Tongue (tissue), 2 donors: ENCODE results near the gene RTL10. TPM values are rescaled to one million over a fixed set of nuclear protein-coding genes. Genes with fewer than 3 reads are reported as not detected.

Experiments
- DNase-seq: peaks from one replicate; pipeline ENCODE4 v3.0.0-alpha.2; 2015
- total RNA-seq: library from RNA; depleted of rRNA; stranded (reverse); fragments of >200 nt; gene quantifications from one replicate; pipeline ENCODE4 v1.2.3, GENCODE V29; 2014

The RTL10 gene, protein sequence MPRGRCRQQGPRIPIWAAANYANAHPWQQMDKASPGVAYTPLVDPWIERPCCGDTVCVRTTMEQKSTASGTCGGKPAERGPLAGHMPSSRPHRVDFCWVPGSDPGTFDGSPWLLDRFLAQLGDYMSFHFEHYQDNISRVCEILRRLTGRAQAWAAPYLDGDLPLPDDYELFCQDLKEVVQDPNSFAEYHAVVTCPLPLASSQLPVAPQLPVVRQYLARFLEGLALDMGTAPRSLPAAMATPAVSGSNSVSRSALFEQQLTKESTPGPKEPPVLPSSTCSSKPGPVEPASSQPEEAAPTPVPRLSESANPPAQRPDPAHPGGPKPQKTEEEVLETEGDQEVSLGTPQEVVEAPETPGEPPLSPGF
- 16.2 TPM for total RNA-seq

DNA sequence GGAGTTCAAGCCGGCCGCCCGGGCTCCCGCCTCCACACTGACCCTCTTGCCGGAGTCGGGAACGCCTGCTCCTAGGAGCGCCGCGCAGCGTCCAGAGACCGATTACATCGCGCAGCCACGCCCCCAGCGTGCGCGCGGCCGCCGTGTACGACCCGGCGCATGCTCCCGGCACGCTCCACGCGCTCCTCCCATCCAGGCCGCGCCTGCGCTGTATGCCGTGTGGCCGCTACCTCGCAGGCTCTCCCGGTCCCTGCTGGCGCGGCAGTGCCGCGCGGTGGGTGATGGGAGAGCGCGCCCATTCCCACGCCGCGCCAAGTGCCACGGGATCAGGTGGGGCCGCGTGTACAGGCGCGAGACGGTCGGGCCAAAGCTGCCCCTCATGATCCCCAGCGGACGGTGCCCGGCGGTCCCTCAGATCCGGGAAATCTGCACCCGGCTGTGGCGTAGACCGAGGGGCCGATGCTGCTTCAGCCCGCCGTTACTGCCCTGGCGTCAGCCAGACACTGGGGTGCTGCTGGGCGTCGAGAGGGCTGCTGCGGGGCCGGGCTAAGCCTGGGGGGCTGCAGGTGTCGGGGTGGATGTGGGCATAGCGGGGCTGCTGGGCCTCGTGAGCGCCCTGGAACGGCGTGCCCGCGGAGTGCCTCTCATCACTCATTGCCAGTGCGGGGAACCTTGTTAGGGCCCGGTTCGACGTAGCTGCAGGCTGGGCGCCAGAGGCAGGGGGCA, at the start of gene RTL10, which contains the start of gene GNB1L:
TSS of gene RTL10 (minus strand) at position 97 of the 726 bp plus-strand sequence. CDS start 2,613 bp downstream, outside the sequence.
TSS of gene GNB1L (minus strand) at position 97 of the 726 bp plus-strand sequence. CDS start 33,519 bp downstream, outside the sequence.
- DNase-seq = peak; percentile 99

DNA sequence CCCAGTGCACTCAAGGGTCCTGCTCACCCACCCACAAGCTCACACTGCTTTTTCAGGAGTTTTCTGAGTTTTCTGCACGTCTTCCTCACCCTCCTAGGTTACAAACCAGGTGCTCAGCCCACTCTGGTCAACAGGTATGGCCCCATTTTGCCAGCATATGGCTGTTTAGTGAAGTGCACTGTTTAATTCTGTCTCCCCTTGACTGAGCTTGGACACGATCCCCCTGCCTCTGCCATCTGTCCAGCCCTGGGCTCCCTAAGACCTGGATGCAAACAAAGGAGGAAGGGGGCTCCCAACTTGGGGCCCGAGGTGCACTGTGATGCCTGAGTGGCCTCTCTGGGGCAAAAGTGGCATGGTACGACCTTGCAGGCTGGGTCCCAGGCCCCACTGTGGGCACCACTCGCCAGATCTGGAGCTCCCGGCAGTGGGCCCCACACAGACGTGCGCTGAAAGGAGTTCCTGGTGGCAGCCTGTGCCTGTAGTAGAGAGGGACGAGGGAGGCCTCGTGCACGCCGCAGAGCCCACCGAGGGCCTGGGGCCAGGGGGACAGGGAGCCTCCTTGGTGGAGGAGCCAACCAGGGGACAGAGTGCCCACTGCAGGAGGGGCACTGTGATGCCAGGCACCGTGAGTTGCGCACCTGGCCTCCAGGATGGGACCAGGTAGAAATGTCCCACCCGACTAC, 49.6 kb upstream of the RTL10 start:
- DNase-seq = no peak

DNA sequence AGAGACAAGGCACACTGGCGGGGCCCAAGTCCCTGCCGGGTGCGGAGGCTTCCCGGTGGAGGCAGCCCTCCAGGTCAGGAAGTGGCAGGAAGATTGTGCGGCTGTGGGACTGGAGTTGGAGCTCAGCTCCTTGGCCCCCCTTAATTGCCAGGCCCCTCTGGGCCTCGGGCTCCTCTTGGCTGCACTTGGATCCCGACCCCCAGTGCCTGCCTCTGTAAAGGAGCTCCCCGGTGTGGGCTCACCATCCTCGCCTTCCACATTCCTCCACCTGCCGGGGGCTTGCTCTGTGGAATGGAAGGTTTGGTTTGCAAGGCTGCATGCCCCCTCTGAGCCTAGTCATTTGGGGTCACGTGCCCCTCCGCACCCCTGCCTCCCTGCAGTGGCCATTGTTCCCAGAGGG, 48.8 kb upstream of the RTL10 start:
- DNase-seq = no peak

DNA sequence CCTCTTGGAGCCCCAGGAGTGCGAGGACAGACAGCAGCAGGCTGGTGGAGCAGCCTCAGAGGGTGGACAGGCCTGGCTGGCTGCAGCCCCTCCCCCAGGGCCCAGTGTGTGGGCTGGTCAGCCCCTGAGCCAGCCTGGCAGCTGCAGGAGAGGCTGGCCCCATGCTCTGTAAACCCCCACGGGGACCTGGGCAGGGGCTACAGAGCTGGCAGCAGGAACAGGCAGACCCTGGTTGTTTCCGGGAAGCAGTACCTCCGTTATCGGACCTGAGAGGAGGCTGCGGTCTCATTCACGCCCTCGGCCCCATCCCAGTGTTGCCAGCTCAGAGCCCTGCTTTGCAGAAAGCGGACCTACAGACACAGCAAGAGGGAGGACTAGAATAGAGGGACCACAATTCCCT, 48.4 kb upstream of the RTL10 start:
- DNase-seq = peak; percentile 75

DNA sequence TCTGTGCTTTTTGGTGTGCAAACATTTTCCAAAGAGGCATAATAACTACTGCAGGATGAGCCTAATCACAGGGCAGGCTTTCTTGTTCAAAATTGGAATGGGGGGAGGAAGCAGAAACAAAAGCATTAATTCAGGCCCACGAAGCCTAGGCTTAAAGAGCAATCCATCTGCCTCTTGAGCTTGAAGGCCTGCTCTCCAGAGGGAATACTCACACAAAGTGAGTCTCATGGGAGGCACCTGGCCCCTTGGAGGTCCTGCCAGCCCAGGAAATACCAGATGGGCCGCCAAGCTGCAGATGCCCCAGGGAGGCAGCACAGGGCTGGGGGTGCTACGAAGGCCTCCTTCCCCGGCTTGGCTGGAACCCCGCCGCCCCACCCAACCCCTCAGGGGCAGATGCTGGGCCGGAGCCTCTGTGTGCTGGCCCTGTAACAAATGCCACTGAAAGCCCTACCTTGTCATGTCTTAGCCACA, 47.6 kb upstream of the RTL10 start:
- DNase-seq = no peak

DNA sequence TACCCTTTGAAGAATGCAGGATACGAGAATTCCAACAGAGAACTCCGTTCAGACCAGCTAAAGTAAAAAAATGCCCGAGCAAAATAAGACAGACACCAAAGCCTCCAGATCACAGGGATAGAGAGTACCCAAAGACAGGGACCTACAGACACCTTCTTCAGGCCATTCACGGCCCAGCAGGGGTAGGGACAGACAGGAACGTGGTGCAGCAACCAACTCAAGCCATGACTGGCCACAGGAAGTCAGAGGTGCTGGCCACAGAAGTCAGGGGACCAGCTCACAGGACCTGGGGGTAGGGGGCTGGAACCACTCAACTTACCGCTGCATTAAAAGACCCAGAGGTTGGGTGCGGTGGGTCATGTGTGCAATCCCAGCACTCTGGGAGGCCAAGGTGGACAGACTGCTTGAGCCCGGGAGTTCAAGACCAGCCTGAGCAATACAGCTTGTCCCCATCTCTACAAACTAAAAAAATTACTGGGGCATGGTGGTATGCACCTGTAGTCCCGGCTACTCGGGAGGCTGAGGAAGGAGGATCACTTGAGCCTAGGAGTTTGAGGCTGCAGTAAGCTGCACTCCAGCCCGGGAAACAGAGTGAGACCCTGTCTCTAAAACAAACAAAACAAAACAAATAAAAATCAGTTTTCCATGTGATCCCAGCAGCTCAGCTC, 47.0 kb upstream of the RTL10 start:
- no peak for DNase-seq

DNA sequence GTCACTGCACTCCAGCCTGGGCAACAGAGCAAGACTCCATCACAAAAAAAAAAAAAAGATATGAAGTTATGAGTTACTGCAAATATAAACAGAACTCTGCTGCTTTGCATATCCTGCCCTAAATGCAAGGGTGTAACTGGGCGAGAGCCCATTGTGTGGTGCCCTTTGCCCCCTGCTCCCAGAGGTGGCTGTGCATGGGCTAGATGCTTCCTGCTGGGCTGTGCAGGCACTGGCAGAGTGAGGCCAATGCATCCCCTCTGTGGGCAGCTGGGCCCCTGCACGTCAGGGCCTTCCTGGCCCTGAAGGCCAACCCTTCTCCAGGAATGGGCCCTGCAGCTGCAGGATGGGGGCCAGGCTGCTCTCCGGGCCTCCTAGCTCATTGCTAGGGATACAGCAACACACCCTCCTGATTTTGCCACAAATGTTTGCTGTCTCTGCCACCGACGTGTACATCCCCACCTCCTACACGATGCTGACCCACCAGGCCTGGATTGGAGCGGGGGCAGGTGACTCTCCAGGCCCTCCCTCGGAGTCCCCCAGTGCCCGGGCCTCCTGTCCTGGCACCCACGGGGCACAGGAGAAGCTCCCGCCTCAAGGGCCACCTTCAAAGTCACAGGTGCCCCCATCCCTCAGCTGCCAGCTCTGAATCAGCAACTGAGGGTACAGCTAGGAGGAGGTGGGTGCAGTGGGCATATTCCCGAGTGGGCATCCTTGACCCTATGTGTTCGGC, 46.2 kb upstream of the RTL10 start:
- no peak for DNase-seq

DNA sequence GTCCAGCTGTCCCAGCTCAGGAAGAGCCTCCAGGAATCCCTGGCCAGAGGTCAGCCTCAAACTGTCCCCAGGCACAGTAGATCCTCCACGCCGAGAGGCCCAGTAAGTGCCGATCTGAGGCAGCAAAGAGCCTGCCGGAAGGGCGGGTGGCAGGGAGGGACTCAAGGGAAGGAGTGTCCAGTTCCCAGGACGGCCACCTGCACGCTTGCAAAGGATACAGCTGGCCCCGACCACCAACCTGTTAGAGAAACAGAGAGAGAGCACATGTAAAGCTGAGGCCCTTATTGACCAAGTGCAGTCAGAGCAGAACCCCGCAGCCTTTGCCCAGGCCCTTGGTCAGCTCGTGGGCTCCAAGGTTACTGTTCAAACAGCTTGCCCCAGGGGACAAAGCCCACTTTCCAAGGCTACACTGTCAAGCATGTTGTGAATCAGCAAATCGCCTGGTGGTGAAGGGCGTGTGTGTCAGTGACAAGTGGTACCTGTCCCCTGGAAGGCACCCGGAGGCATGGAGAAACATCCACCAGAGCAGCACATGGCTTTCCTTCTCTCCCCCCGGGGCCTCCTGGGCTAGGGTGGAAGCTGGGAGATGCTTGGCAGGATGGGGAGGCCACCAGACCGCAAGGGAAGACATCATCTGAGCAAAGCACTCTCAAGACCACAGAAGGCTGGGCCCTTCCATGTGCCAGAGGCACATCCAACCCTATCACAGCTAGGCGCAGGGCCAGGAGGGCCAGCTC, 44.3 kb upstream of the RTL10 start:
- no peak for DNase-seq

DNA sequence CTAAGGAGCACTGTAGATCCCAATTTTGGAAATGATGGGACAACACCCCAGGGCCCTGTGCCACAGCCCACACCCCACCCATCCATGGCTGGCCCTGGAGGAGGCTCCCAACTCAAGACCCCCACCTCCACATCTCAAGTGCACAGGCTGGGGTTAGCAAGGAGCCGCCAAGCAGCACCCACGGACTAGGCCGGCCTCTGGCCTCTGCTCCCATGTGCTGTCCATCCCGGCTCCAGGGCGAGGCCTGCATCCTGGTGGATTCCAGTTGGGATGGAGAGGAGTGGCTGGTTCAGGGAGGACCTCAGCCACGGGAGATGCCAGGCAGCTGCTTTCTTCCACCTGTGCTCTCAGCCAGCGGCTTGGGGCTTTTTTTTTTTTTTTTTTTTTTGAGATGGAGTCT, 43.5 kb upstream of the RTL10 start:
- no peak for DNase-seq

DNA sequence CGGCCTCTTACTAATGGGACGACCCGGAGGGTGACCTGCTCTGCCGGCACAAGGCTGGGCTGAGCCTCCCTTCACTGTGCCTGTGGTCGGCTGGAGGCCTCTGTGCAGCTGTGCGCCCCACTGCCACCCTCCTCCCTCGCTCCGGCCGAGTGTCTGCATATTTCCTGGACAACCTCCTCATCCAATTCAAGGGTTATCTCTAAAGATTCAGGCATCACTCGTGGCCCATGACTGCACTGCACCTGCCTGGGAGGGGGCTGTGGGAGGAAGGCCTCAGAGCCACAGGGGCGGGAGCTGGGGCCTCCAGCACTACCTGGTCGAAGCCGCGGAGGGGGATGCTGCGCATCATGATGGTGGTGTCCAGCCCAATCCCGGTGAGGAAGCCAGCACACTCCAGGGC, 43.1 kb upstream of the RTL10 start:
- no peak for DNase-seq

DNA sequence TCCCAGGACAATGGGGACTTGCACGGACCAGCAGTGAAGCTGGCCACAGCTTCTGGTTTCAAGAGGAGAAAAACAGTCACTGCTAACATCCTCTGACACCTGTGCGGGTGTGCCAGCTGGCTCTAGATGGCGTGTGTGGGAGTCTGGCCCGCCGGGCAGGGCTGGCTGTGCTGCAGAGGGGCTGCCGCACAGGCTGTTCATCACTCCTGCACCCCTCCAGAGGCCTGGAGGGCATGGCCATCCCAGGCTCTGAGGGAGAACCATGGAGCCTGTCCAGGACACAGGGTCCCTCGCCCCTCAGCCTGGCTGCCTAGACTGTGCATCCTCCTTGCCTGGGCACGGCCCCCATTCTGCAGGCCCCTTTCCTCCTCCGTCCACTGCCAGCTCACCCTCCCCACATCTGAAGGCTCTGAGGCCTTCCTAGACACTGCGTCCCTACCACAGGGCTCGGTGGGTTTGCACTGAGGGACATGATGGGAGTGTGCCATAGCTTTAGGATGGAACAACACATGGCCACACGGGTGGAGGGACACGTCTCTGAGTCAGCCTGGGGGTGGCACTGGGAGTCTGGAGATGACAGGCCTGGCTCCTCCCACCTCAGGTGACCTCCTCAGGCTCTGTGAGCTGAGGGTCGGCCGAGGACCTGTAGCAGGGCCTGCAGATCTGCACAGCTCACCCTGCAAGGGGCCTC, 42.1 kb upstream of the RTL10 start:
- no peak for DNase-seq

DNA sequence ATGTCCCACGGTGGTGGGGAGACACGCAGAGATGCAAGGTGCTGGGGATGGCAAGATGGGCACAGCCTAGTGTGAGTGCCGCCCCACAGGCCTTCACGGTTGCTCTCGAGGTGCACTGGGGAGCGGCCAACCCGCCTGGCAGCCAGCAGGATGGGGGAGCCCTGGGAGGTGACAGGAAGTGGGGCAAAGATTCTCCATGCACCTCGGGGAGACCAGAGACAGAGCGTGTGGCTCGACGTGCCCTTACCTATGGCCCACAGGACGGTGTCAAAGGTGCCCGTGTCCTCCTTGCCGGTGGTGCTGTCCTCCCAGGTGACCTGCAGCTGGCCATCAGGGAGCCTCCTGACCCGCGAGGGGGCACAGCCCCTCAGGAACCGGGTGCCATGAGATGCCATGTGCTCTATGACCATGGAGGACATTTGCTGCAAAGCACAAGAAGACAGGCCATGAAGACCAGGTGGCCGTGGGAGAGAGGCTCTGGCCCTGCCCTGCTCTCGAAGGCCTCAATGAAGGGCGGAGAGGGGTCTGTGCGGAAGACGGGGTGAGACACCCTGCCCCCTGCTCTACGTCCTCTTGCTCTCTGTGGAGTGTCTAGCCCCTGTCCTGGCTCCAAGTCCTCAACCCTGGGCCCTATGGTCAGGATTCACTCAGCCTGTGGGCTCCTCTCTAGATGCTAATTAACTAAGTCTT, 40.6 kb upstream of the RTL10 start:
- DNase-seq = no peak

DNA sequence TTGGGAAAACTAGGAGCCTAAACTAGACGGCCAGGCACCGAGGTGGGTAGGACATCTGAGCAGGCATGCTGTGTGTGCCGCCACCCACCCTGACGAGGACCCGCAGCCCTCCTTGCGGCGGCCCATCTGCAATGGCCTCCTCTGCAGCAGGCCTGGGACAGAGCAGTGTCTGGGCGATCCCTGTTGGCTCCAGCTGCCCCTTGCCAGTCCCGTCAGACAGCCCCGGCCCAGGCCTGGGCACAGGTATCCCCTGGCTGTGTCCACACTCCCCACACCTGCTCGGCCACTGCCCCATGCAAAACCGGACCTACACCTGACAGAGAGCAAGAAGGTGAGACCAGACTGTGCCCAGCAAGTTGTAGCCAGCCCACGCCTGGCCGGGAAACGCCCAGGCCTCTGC, 38.7 kb upstream of the RTL10 start:
- no peak for DNase-seq

DNA sequence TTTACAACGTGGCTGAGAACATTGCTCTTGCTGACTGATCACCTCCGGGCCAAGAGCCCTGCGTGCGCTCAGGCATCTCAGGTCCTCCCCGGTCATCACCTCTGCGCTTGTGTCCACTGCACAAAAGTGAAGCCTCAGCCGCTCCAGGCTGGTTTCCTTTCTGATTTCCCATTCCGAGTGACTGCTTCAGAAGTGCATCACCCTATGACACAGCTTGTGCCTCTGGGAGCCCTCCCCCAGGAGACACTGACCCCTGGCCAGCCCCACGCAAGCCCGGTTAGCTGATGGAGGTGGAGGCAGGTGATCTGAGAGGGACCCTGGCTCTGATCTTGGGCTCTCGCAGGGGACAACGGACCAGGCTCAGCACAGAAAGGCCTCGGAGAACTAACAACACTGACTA, 38.3 kb upstream of the RTL10 start:
- no peak for DNase-seq

DNA sequence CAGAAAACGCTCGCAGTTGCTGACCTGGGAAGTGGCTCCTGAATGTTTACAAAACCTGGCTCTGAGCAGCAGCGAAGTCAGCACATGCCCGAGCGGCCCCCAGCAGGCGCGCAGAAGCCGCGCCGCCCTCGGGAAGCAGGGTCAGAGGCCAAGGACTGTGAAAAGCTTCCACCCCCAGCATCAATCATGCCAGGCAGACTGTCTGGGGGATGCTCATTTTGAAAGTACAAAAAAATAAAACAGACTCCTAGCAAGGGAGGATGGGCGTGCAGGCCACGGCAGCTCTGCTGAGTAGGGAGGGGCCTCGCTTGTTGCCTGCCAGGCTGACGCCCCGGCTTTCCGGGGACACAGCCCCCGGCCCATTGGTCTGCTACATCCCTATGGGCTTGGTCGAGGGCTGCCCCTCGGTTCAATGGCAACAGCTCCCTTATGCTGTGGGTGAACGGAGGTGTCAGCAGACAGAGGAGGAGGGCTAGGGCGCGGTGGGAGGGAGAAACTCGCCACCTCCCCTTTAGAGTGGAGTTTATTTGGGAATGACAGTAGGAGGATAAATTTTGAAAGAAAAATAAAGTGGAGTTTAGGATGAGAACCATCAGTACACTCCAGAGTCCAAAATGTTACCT, 37.7 kb upstream of the RTL10 start:
- no peak for DNase-seq

DNA sequence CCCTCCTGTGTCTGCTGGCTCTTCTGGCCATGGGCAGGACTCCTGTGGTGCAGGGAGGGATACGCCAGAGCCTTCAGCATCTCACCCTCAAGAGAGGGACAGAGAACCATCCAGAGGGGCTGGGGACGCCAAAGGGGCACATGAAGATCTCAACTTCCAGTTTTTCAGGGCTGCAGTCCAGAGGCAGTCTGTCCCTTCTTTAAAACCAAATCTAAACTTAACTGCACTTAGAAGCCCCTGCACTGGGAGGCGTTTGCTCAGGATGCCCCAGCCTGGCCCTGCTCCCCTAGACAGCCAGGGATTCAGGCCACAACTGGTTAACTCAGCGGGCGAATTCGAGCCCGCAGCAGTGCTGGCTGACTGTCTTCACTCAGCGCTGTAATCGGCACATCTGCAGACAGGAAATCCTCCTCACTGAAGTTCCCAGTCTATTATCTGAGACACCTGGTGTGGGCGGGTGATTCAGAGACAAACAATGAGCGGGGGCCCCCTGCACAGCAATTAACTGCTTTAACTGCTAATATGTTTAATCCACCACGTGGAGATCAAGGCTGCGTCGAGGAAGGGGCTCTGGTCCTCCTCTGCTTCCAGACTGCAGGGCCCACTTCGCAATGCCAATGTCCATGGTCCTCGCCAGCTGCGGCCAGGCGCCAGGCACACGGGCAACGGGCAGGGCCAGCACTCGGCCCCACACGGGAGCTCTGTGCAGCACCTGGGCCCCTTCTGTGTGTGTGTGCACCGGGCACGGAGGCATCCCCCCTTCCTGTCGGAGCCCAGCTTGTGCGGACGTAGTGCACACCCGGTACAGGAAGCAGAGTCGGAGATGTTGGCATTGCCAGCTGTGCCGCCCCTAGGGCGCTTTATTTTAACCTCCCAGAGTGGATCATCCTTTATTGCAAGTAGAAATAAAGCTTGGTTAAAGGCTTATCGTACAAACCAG, 36.9 kb upstream of the RTL10 start:
- DNase-seq = peak; percentile 78

DNA sequence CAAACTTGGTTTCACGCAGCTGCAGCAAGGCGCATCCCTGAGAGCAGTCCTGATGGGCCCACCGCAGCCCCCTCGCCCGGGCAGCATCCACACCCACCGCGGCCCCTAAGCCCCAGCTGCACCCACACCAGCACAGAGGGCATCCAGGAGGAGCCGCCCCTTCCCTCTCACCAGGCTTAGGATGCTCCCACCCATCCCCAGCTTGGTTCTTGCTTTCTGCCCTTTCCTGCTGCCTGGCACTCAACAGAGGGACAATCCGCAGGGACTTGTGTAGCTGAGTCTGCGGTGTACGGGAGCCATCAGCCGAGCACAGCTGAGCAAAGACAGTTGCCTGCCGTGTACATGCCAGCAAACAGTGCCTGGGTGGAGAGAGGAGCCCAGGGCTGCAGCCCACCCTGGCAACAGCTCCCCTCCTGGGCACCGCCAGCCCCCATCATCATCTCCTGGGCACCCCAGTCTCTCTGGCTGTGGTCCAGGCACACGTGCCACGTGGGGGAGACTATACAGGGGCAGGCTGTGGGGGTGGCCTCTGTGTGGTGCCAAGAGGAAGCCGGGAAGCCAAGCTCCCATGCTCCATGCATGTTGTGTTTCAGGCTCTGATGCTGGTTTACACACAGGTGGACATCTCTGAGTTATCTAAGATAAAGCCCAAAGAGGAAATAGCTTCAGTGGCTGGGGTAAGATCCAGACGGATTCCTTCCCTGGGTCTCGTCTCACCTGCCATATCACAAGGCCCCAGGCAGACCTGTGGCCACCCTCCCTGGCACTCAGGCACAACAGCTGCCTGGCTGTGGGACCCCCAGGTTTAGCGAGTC, 36.0 kb upstream of the RTL10 start:
- peak; percentile 57 for DNase-seq
